SK-N-SH (cell line): ENCODE measurements around the gene PTMS.

Experiments
- EZH2phosphoT487 ChIP-seq: fragments of 200-600 bp; sonication (generic); IDR thresholded peaks from 2 replicates; pipeline ENCODE4 v1.6.1; 2017; ENCODE audit warnings: low read depth, mixed run types, mild to moderate bottlenecking, antibody characterized with exemption, moderate library complexity, borderline replicate concordance
- GATA2 ChIP-seq: sonication (generic); formaldehyde crosslinking; IDR thresholded peaks from 2 replicates; pipeline ENCODE4 v1.5.0; 2020; ENCODE audit warnings: mild to moderate bottlenecking, missing genetic modification reagents
- POLR2AphosphoS5 ChIP-seq: IDR thresholded peaks from 2 replicates; pipeline ENCODE4 v1.6.1; 2012; ENCODE audit warnings: low read depth, low read length
- TEAD4 ChIP-seq: IDR thresholded peaks from 2 replicates; pipeline ENCODE4 v1.4.0; 2012; ENCODE audit warnings: mild to moderate bottlenecking, borderline replicate concordance; ENCODE audit not compliant: insufficient read depth
- TF ChIP-seq, protein P1 (sequence below): fragments of 200-600 bp; sonication (generic); IDR thresholded peaks from 2 replicates; pipeline ENCODE4 v1.6.1; 2017; ENCODE audit warnings: antibody characterized with exemption, mild to moderate bottlenecking, moderate library complexity
- TF ChIP-seq, protein P2 (sequence below): IDR thresholded peaks from 2 replicates; pipeline ENCODE4 v1.6.1; 2012; ENCODE audit warnings: mild to moderate bottlenecking, low read depth, low read length, moderate library complexity

DNA sequence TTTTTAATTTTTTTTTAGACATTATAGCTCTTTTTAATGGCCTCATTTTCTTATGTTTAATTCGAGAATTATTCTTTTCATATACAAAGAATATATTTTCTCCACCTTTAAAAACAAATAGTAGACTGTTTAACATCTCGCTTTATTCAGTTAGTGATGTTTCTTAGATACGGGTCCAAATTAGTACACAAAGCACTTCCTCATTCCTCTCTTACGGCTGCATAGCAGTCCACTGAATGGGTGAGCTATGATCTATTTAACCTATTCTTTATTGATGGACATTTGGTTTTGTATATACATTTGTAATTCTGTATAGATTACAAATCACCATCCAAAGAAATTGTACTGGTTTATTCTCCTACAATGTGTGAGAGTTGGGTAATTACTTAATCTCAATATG is 47.2 kb downstream of the PTMS start:
- TF ChIP-seq TEAD4 (no peak), GATA2 (CRISPR knock-in tag) (no peak), POLR2AphosphoS5 (no peak), EZH2phosphoT487 (no peak)
- TF ChIP-seq, protein P1, sequence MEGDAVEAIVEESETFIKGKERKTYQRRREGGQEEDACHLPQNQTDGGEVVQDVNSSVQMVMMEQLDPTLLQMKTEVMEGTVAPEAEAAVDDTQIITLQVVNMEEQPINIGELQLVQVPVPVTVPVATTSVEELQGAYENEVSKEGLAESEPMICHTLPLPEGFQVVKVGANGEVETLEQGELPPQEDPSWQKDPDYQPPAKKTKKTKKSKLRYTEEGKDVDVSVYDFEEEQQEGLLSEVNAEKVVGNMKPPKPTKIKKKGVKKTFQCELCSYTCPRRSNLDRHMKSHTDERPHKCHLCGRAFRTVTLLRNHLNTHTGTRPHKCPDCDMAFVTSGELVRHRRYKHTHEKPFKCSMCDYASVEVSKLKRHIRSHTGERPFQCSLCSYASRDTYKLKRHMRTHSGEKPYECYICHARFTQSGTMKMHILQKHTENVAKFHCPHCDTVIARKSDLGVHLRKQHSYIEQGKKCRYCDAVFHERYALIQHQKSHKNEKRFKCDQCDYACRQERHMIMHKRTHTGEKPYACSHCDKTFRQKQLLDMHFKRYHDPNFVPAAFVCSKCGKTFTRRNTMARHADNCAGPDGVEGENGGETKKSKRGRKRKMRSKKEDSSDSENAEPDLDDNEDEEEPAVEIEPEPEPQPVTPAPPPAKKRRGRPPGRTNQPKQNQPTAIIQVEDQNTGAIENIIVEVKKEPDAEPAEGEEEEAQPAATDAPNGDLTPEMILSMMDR, result no peak
- TF ChIP-seq, protein P2, sequence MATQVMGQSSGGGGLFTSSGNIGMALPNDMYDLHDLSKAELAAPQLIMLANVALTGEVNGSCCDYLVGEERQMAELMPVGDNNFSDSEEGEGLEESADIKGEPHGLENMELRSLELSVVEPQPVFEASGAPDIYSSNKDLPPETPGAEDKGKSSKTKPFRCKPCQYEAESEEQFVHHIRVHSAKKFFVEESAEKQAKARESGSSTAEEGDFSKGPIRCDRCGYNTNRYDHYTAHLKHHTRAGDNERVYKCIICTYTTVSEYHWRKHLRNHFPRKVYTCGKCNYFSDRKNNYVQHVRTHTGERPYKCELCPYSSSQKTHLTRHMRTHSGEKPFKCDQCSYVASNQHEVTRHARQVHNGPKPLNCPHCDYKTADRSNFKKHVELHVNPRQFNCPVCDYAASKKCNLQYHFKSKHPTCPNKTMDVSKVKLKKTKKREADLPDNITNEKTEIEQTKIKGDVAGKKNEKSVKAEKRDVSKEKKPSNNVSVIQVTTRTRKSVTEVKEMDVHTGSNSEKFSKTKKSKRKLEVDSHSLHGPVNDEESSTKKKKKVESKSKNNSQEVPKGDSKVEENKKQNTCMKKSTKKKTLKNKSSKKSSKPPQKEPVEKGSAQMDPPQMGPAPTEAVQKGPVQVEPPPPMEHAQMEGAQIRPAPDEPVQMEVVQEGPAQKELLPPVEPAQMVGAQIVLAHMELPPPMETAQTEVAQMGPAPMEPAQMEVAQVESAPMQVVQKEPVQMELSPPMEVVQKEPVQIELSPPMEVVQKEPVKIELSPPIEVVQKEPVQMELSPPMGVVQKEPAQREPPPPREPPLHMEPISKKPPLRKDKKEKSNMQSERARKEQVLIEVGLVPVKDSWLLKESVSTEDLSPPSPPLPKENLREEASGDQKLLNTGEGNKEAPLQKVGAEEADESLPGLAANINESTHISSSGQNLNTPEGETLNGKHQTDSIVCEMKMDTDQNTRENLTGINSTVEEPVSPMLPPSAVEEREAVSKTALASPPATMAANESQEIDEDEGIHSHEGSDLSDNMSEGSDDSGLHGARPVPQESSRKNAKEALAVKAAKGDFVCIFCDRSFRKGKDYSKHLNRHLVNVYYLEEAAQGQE, result no peak
